ENCODE data around the gene LYZL1.
"Not testable (repeated sequence)": the region's sequence is repeated elsewhere in the genome, so short reads cannot be mapped to it uniquely, and the experiment has no call there.

The LYZL1 gene

DNA sequence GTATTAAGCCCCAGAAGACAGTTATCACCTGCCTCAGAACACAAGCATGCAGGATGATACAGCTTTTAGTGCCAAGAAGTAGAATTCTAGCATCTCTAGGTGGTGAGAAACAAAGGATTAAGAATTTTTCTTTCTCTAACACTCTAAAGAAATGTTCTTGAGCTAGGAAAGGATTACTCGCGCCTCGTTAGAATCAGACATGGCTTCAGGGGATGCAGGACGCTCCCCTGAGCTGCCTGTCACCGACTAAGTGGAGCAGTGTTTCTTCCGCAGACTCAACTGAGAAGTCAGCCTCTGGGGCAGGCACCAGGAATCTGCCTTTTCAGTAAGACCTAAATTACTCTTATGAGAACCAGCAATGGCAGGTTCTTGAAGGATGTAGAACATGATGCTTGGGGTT is at the start of gene LYZL1:
Gene LYZL1 (plus strand): TSS at position 165 of the 400 bp plus-strand sequence. CDS start 2,798 bp downstream, outside the sequence.
- not testable (repeated sequence) for DNase-seq

DNA sequence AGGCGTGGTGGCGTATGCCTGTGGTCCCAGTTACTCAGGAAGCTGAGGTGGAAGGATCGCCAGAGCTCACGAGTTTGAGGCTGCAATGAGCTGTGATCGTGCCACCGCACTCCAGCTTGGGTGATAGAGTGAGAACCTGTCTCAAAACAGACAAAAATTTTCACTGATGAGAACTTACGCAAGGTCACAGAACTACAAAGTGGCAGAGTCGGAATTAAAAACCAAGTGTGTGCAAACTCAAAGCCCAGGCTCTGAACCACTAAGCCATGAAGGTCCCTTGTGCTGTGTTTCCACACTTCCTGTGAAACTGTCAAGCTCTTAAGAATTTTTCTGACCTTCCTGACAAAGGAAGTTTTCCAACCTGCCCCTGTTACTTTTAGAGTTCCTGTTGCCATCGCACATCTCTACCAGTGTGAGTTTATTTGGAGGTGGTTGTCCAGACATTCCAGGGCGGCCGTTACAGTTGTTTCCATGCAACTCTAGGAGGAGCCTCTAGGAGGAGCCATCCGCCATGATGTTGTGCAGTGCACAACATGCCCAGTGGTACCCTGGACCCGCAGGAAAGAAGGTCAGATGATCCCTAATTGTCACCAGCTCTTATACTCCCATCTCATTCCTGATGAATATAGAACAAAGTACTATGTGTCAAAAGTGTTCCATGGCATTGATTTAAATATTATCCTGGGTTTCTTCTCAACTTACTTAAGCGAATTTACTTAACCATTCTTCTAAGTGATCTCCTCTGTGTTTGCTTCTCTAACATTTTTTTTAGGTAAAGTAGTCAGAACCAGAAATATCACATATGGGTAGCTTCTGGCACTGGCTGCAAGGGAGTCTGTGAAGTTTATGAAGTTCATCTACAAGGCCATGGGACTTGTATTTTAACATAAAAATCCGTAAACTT is 49.0 kb upstream of the LYZL1 start:
- peak in 1 of 56 donors; percentile 9 for DNase-seq

DNA sequence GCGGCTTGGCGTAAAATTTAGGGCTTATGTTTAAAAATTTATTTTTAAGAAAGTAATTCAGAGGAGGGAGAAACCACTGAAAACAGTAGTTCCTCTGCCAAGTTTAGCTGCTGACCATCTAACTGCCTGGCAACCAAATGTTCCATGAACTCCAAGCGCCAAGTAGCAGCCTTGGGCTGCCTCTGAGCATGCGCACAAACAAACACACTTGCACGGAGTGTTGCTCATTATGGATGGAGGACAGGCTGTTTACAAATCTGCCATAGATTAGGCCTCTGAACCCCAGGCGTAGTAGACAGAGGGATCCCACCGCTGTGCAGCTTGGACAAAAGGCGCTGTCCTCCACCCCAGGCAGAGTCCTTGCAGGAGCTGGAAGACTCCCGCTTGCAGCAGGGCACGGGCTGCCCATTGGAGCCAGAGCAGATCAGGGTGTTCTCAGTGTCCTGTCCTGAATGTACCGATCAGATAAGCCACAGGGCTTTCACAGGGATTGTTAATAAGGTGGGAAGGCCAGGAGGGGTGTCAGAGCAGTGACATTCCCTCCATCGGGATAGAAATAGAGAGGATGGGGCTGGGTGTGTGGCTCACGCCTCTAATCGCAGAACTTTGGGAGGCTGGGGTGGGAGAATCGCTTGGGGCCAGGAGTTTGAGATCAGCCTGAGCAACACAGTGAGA is 47.7 kb upstream of the LYZL1 start:
- DNase-seq, result peak in 36 of 56 donors; percentile 4 to 71 (median 22)

DNA sequence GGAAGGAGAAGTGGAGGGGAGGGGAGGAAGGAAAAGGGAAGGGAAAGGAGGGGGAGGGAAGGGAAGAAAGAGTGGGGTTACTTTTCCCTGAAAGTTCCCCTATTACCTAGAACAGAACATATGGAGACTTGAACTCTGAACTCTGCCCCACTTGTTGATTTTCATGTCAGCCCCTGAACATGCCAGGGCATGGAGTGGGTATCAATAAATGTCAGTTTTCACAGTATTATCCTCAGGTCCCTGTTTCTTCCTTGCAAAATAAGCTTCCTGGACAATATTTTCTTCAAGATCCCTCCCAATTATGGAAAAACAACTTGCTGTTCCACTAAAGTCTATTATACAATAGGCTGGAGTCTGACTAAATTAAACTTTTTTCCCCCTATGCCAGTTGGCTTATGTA is 46.9 kb upstream of the LYZL1 start:
- DNase-seq, result no peak

DNA sequence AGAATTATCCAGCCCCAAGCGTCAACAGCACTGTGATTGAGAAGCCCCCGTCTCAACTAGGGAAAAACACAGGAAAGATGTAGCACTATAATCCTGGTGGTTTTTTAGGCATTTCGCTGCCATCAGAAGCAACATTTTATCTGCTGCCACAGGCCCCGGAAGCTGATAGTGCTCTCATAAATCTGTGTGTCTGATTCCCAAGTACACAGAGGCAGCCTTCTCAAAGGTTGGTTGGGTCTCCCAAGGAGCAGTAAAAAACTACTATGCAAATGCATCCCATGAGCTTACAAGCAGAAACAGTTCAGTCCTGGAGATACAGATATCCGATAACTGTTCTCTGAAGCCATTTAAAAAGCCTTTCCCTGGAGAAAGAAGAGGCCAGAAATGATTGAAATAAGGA is 45.8 kb upstream of the LYZL1 start:
- no peak for DNase-seq

DNA sequence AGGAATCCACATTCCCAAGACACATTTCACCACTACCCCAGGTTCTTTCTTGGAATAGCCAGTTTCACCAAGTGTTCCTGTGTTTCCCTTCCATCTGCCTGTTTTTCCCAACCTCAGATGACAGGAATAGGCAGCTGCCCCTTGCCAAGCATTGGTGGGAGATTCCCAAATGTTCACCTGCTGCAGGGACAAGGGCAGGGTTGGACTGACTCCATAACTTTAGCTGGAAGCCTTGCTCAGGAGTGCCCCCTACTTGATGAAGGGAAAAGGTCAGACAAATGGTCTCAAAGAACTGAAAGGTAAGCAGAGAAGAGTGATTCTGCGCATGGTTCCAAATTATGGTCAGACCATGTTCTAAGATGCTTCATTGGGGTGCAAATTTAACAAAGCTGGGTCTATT is 45.1 kb upstream of the LYZL1 start:
- no peak for DNase-seq

DNA sequence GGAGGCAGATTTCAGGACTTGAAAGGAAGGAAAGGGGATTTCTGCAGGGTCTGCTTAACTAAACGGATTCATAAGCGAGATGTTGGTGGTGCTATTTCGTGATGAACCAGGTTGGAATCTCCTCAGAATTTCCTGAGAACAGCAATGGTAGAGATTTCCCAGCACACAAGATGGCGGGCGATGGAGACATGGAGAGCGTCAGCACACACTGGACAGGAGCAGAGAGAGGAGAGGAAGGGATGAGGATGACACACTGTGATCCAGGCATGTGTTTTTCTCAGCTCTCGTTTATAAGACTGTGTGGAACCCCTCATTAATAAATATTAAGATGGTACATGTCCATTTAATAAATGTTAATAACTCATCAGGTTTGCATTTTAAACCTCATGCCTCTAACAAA is 43.9 kb upstream of the LYZL1 start:
- DNase-seq, result no peak

DNA sequence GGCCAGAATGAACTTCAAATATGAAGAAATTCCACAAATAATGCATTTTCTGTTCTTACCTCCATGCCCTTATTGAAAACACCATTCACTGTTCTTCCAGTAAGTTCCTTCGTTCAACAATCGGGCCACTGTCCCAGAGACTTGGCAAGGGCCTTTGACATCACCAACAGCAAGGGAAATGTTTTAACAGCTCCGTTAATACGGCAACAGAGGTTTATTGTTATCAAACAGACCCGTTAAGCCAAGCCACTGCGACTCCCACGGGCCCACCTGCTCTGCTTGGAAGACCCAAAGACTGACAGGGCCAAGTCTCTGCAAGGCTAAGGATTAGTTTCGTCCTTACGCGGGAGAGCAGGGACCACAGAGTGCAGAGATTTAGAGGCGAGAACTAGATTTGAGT is 43.4 kb upstream of the LYZL1 start:
- DNase-seq, result peak in 50 of 56 donors; percentile 5 to 88 (median 55)

DNA sequence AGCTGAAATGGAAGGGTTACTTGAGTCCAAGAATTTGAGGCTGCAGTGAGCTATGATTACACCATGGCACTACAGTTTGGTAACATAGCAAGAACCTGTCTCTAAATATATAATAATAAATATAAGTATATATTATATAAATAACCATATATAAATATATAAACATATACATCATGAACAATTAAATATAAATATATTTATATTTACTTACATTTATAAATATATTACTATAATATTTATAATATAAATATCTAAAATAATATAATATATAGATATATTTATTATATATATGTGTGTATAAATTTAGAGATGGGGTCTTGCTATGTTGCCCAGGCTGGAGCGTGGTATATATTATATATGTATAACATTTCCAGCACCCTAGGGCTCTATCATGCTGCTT is 42.4 kb upstream of the LYZL1 start:
- DNase-seq, result no peak

DNA sequence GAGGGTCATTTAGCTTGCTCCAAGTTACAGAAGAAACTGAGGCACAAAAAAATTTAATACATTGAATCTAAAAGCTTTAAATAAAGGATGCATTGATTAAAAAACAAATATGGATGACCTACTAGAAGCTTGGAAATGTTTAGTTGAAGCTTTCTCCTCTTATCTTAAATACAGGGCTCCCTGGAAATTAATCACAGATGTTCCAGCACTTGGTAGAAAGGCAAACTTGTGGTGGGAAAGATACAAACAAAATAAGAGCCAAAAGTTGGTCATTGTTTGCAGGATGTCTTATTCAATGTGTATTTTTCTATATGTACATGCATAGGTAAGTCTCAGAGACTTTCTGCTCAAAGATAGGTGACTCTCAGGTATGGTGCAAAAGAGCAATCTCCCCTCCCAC is 40.7 kb upstream of the LYZL1 start:
- no peak for DNase-seq

DNA sequence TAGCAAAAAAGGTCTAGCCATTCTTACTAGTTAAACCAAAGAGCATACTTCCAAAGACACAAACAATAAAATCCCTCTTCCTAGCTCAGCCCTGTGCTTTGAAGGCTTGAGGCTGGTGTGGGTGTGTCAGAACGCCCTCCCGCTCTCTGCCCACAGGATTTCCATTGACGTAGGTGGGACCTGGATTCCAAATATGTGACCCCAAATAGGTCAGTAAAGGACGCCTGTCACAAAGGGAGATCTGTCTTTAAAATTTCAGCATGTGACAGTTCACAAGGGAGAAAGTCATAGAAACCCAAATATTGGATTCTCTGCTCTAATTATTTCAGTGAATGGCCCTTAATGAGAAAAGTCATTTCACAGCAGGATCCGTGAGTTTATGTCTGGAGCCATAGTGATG is 39.9 kb upstream of the LYZL1 start:
- no peak for DNase-seq

DNA sequence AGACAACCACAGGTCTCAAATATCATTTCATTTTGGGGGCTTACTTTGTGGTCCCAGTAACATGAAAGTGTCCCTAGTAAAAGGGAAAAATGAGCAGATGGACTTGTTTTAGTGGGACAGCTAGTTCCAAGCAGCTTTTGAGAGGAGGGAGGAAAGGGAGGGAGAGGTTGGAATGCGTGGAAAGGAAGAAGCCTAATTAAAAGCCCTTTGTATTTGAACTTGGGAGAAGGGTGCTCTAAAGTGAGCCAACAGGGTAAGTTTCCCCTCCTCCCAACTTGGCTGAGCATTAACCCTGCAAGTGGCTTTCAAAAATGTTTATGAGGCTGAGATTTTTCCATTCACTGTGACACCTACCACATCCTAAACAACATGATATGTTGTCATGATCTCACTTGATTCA is 38.8 kb upstream of the LYZL1 start:
- no peak for DNase-seq

DNA sequence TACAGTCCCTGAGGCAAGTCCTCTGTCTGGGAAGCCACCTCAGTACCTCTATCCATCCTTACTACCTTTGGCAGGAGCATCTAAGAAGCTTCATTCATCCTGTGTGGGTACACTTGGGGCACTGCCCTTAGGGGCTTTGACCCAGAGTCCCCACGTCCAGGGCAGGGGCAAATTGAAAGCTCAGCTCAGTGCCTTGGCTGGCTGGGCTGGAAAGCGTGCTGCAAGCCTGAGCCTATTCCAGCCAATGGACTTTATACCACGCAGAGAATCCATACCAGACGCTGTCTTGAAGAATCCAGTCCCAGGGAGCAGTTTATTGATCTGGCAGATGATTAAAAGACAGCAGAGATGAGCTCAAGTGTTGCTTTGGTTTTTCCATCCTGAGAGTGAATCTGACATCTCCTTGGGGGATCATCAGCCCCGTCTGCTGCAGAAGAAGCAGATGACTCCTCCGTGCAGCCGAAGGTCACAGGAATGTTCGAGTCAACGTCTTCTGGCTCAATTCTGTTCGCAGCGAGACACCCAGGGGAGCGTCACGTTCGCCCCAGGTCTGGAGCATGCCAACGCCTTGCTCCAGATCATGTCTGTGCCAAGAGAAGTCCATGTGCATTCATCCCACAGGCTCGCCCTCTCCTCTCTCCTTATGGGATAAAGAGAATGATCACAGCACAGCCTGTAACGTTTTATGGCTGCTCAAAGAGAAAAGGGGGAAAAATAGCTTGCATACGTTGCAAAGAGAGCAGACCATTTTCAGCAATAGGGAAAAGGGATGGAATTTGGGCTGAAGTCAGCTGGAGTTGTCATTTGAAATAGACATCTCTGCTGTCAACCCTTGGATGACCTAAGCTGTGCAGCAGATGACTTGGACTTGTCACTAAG is 35.8 kb upstream of the LYZL1 start:
- no peak for DNase-seq

DNA sequence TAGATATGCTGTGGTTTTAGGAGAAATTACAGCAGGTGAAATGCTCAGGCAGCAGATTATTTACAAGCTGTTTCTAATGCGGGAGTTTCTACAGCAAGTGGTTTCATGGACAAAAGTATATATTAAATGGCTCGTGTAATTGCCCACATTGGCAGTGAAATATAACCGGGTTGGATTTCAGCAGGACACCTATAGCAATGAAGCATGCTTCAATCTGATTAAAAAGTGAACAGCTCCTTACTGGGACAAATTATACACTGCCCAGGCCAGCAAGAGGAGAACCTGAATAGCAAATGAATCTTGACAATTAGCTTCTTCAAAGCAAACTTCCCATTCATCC is 35.2 kb upstream of the LYZL1 start:
- no peak for DNase-seq

DNA sequence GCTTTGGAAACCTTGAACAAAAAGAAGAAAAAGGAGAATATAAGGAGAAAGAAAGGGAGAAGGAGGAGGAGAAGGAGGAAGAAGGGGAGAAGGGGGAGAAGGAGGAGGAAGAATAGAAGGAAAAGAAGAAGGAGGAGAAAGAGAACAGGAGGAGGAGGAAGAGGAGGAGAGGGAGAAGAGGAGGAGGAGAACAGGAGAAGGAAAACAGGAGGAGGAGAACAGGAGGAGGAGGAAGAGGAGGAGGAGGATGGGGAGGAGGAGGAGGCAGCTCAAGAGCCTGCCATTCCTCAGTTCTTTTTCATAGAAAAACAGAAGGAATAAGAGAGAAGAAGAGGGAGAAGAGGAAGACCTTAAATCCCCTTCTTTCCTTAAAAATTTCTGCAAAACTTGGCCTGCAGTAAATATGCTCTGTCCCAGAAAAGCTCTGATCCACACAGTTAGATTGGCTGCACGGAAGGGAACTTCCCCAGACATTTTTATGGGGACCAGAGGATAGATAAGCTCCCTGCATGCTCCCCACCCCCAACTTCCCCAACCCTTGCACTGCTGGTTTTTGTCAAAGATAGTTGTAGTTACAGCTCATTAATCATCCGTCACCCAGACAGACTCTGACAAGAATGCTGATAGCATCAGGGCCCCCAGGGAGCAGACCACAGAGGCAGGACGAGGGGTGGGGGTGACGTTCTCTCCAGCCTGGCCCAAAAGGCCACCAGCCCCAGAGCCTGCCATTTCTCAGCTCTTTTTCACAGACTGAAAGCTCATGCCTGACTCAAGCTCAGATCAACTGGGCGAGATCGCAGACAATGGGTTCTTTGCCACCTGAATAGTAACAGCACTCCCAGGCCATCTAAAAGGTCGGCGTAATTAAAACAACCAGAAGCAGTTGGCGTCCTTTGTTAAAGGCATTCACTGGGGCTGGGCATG is 34.5 kb upstream of the LYZL1 start:
- no peak for DNase-seq

DNA sequence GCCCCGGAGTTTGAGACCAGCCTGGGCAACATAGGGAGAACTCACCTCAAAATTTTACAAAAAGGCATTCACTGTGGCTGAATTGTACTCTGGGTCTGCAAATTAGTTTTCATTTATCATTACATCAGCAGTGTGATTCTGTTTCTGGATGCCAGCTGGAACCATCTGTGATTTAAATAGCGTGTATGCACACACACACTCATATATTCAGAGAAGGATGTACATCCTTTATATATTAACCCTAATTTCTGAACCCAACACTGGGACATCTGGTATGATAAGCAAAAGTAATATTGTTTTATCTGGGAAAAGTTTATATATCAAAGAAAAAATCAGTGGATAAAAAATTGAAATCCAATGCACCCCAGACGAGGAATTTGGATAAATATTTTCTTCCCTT is 33.8 kb upstream of the LYZL1 start:
- no peak for DNase-seq

DNA sequence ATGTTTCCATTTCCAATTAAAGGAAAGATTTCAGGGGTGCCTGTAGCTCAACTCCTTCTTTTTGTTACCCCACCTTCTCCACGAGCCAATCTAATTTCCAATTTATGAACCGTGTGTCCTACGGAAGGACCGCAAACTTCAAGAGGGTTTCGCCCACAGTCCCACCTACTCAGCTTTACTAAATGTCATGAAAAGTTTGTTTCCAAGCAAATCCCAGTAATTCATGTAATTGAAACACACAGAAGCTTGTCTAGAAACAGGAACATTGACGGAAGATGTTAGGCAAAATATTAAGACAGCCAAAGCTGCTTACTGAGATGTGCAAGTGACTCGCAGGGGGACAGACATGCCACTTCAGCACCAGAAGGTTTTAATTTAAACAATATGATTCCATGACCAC is 32.9 kb upstream of the LYZL1 start:
- DNase-seq, result no peak

DNA sequence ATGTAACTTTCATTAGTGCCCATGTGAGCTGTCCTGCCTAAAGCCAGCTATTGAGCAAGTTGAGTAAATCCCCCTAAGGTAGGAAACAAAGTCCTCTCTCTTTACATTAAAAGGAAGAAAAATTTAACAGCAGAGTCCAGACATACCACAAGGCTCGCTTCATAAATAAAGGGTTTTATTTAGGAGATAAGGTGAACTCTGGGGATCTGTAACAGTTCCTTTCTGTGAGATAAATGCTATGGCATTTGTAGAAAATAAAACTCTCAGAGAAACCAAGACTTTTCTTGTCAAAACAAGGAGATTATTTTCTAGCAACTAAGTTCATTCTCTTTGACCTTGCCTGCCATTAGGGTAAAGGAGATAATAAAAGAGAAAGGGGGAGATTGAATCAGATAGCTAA is 32.3 kb upstream of the LYZL1 start:
- DNase-seq, result no peak

DNA sequence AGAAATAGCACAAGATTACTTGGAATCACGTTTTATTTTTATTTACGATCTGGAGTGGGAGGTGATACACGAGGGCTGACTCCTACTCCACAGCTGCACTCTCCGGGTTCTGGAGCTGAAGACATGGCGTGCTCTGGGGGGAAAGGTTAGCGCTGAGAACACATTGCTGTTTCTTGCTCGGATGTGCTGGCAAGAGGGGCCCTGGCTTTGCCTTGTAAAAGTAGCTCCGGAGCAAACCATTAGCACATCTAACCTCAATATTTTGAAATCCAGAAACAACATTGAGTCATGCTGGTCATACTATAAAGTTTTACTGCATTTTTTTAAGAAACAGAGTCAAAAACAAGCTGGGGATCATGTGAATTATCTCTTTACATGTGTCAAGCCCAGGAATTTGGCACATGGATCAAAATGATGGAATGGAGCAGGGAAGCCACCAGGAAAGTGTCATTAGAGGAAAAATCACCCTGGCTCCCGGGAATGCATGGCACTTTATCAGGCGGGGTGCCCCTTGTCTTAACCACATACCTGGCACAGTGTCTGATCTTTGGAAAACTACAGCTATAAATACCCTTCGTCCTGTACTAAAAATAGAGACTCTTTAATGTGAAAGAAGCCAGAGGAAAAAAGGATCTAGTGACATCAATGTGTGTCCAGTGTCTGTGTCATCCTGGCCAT is 31.6 kb upstream of the LYZL1 start:
- no peak for DNase-seq

DNA sequence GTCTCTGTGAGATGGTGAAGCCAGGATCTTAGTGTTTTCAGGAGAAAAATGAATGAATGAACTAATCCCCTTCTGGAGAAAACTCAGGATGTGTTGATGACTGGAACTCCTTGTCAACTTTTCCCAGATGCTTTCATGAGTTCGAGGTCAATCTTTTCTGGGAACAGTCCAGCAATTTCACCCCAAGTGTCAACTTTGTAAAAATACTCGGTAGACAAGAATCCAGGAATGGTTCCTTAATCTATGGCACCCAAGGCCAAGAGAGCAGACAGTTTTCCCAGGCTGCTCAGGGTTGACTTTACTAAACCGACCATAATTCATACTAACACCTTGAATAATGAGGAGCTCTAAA is 31.1 kb upstream of the LYZL1 start:
- no peak for DNase-seq
